Aorta (tissue), 5 donors: ENCODE measurements around the gene CCDC102B. TPM values are rescaled to one million over a fixed set of nuclear protein-coding genes. Genes with fewer than 3 reads are reported as not detected.
A peak's percentile ranks its signal among the peaks of the same experiment; 100 is the strongest.

Experiments
- ATAC-seq: fragments of 200-7000 bp; cut with Tn5 transposase; one replicate; pipeline ENCODE4 v1.9.1; 2022; ENCODE audit warnings: moderate library complexity; ENCODE audit not compliant: low FRiP score
- DNase-seq, 2 donors: peaks; one replicate each; pipeline ENCODE4 v3.0.0-alpha.2; 2020
- H3K27ac ChIP-seq, 2 donors: one replicate each; pipeline ENCODE4 v1.5.1; 2013; ENCODE audit warnings: low read length in 2 of 2, mild to moderate bottlenecking in 2 of 2, moderate library complexity in 2 of 2, control low read depth in 1 of 2, inconsistent platforms in 1 of 2, low read depth in 1 of 2
- H3K27me3 ChIP-seq, 2 donors: one replicate each; pipeline ENCODE4 v1.6.1; 2013; ENCODE audit warnings: control low read depth in 1 of 2, low read length in 1 of 2, mild to moderate bottlenecking in 1 of 2, moderate library complexity in 1 of 2; ENCODE audit not compliant: insufficient read depth in 2 of 2, control insufficient read depth in 1 of 2
- H3K36me3 ChIP-seq, 2 donors: one replicate each; pipeline ENCODE4 v1.6.1; 2013; ENCODE audit warnings: control low read depth in 1 of 2, low read length in 1 of 2, mild to moderate bottlenecking in 1 of 2; ENCODE audit not compliant: insufficient read depth in 2 of 2, control insufficient read depth in 1 of 2
- H3K4me1 ChIP-seq, 2 donors: one replicate each; pipeline ENCODE4 v1.6.1; 2013; ENCODE audit warnings: low read length in 2 of 2, control low read depth in 1 of 2, mild to moderate bottlenecking in 1 of 2, moderate library complexity in 1 of 2; ENCODE audit not compliant: insufficient read depth in 2 of 2, control insufficient read depth in 1 of 2
- H3K4me3 ChIP-seq, 2 donors: one replicate each; pipeline ENCODE4 v1.5.1; 2013; ENCODE audit warnings: low read length in 2 of 2, control low read depth in 1 of 2, mild to moderate bottlenecking in 1 of 2
- H3K9me3 ChIP-seq: one replicate; pipeline ENCODE4 v1.6.1; 2013; ENCODE audit warnings: mild to moderate bottlenecking, low read length; ENCODE audit not compliant: control insufficient read depth
- WGBS, 2 donors: extraction: QIAGEN DNeasy Blood & Tissue Kit; methylation state at CpG; one replicate each; pipeline ENCODE4 v1.1.7; 2013; 5-methylcytosine and 5-hydroxymethylcytosine counted together
- intact Hi-C, 2 donors: fragments of 100-400 bp; cut with DNase I; formaldehyde crosslinking; loops; one replicate each; pipeline versions ENCODE4 v1.14.2 to v1.15.0; 2022
- polyA plus RNA-seq, 2 donors: library from polyadenylated mRNA; stranded (reverse); fragments of 200-250 nt; gene quantifications; one replicate each; pipeline ENCODE4 v1.2.3, GENCODE V29; 2013
- total RNA-seq, 2 donors: library from RNA; stranded (reverse); fragmentation: NEBNext Ultra II Directional; extraction: Animal tissue kit (Norgen Biotek cat#: 25700); gene quantifications; one replicate each; pipeline ENCODE4 v1.2.1, GENCODE V29; 2021
- donor health status: healthy with polysubstance abuse.
- donor health status: Bipolar disorder and iron deficiency.
- donor health status: DM: no; HTN: no; CAD: no.
- donor health status: DM: no; HTN: no; CAD: no.
- donor health status: DM: yes; HTN: yes; CAD: no.

The CCDC102B gene
- total and polyA plus RNA-seq, 4 donors: 7.6 to 30.1 (median 12.2) TPM

GRCh38 chr18:68803356-68803755 lies 5.5 kb downstream of the CCDC102B start:
- intact Hi-C loops: no loop called here
- H3K27ac ChIP-seq: no peak overlapping the region
- 19 to 22% methylated on average over 3 of the region's 3 CpGs for WGBS, 2 donors
- ATAC-seq (no peak), DNase-seq (peak in 1 of 2 donors; percentile 75)
- H3K4me1 ChIP-seq: peaks cover 0 to 2% of the 10 kb centered on the region in 2 donors
- no peak overlapping the region for H3K4me3 ChIP-seq
- no peaks in the 10 kb centered on the region for H3K27me3 ChIP-seq
- H3K36me3 ChIP-seq: no peaks in the 10 kb centered on the region
- no peaks in the 10 kb centered on the region for H3K9me3 ChIP-seq

- no peak overlapping the region for H3K27ac ChIP-seq
- no peaks in the 10 kb centered on the region for H3K27me3 ChIP-seq
- no peaks in the 10 kb centered on the region for H3K4me1 ChIP-seq
- no peak for DNase-seq
- no peak for ATAC-seq
- no peaks in the 10 kb centered on the region for H3K9me3 ChIP-seq
- no peaks in the 10 kb centered on the region for H3K36me3 ChIP-seq
- intact Hi-C loops: no loop called here
- WGBS, 2 donors: 70 to 82% methylated on average over 3 of the region's 3 CpGs
- no peak overlapping the region for H3K4me3 ChIP-seq
Measured at GRCh38 chr18:68817584-68817983, 19.7 kb downstream of the CCDC102B start.

GRCh38 chr18:68818584-68818983 lies 20.7 kb downstream of the CCDC102B start:
- intact Hi-C loops: no loop called here
- no peaks in the 10 kb centered on the region for H3K36me3 ChIP-seq
- H3K4me1 ChIP-seq: no peaks in the 10 kb centered on the region
- no peaks in the 10 kb centered on the region for H3K27me3 ChIP-seq
- H3K27ac ChIP-seq: no peak overlapping the region
- ATAC-seq: no peak
- WGBS, 2 donors: 60 to 61% methylated on average over 2 of the region's 2 CpGs
- no peaks in the 10 kb centered on the region for H3K9me3 ChIP-seq
- DNase-seq: no peak
- H3K4me3 ChIP-seq: no peak overlapping the region

GRCh38 chr18:68822926-68823325 lies 25.0 kb downstream of the CCDC102B start:
- intact Hi-C loops: no loop called here
- no peak overlapping the region for H3K27ac ChIP-seq
- WGBS, 2 donors: 96 to 98% methylated on average over 5 of the region's 5 CpGs
- no peaks in the 10 kb centered on the region for H3K27me3 ChIP-seq
- H3K4me1 ChIP-seq: no peaks in the 10 kb centered on the region
- no peak for DNase-seq
- H3K36me3 ChIP-seq: no peaks in the 10 kb centered on the region
- no peak overlapping the region for H3K4me3 ChIP-seq
- no peak for ATAC-seq
- no peaks in the 10 kb centered on the region for H3K9me3 ChIP-seq

GRCh38 chr18:68826121-68826520 lies 28.2 kb downstream of the CCDC102B start:
- peak; percentile 44 for ATAC-seq
- no peak overlapping the region for H3K27ac ChIP-seq
- H3K27me3 ChIP-seq: no peaks in the 10 kb centered on the region
- no peaks in the 10 kb centered on the region for H3K9me3 ChIP-seq
- intact Hi-C loops: no loop called here
- H3K36me3 ChIP-seq: no peaks in the 10 kb centered on the region
- H3K4me3 ChIP-seq: no peak overlapping the region
- no peaks in the 10 kb centered on the region for H3K4me1 ChIP-seq
- 76 to 78% methylated on average over 3 of the region's 3 CpGs for WGBS, 2 donors
- DNase-seq: no peak

GRCh38 chr18:68830256-68831045 lies 32.6 kb downstream of the CCDC102B start:
- Histone ChIP-seq H3K27me3 (no peaks in the 10 kb centered on the region), H3K9me3 (no peaks in the 10 kb centered on the region), H3K27ac (no peak overlapping the region), H3K4me1 (no peaks in the 10 kb centered on the region), H3K36me3 (no peaks in the 10 kb centered on the region), H3K4me3 (no peak overlapping the region)
- 33 to 52% methylated on average over 2 of the region's 2 CpGs for WGBS, 2 donors
- DNase-seq (no peak), ATAC-seq (no peak)
- intact Hi-C loops: no loop called here

- intact Hi-C loops: no loop called here
- Histone ChIP-seq H3K4me3 (no peak overlapping the region), H3K4me1 (no peaks in the 10 kb centered on the region), H3K27ac (no peak overlapping the region), H3K27me3 (no peaks in the 10 kb centered on the region), H3K36me3 (no peaks in the 10 kb centered on the region), H3K9me3 (no peaks in the 10 kb centered on the region)
- 64 to 66% methylated on average over 5 of the region's 5 CpGs for WGBS, 2 donors
- ATAC-seq (no peak), DNase-seq (no peak)
Measured at GRCh38 chr18:68833756-68834155, 35.9 kb downstream of the CCDC102B start.

- no peaks in the 10 kb centered on the region for H3K36me3 ChIP-seq
- no peaks in the 10 kb centered on the region for H3K4me1 ChIP-seq
- DNase-seq (no peak), ATAC-seq (no peak)
- H3K27me3 ChIP-seq: no peaks in the 10 kb centered on the region
- intact Hi-C loops: no loop called here
- no peaks in the 10 kb centered on the region for H3K9me3 ChIP-seq
- no peak overlapping the region for H3K27ac ChIP-seq
- no peak overlapping the region for H3K4me3 ChIP-seq
- WGBS, 2 donors: 77 to 79% methylated on average over 7 of the region's 7 CpGs
Measured at GRCh38 chr18:68837665-68838451, 40.0 kb downstream of the CCDC102B start.

GRCh38 chr18:68839701-68840100 lies 41.8 kb downstream of the CCDC102B start:
- ATAC-seq: no peak
- H3K36me3 ChIP-seq: no peaks in the 10 kb centered on the region
- no peak overlapping the region for H3K4me3 ChIP-seq
- 71% methylated on average over 4 of the region's 4 CpGs for WGBS, 2 donors
- H3K27ac ChIP-seq: no peak overlapping the region
- no peak for DNase-seq
- H3K9me3 ChIP-seq: no peaks in the 10 kb centered on the region
- intact Hi-C loops: loop anchor here in 1 of 2 donors (10.0 kb wide), 1 partner anchor 1245 kb away; no protein-coding TSS in a partner anchor
- no peaks in the 10 kb centered on the region for H3K4me1 ChIP-seq
- no peaks in the 10 kb centered on the region for H3K27me3 ChIP-seq
